Testis (tissue), 2 donors: Measurements from ENCODE around the gene ZNF92.

Experiments
- POLR2A ChIP-seq: fragments of 450-650 bp; IDR thresholded peaks from one replicate; pipeline ENCODE4 v1.6.1; 2017; ENCODE audit warnings: antibody characterized with exemption, mild to moderate bottlenecking, moderate library complexity
- TF ChIP-seq, protein P1 (sequence below), 3 experiments: fragments of 450-650 bp in 2 of 3; fragments of 200-600 bp in 1 of 3; sonication (generic) in 1 of 3; IDR thresholded peaks; one replicate each; pipeline ENCODE4 v1.5.1; 2016 to 2019; ENCODE audit warnings: antibody characterized with exemption in 3 of 3, mild to moderate bottlenecking in 2 of 3, moderate library complexity in 1 of 3

GRCh38 chr7:65387891-65388290 is 14.2 kb downstream of the ZNF92 start:
- TF ChIP-seq, protein P1, sequence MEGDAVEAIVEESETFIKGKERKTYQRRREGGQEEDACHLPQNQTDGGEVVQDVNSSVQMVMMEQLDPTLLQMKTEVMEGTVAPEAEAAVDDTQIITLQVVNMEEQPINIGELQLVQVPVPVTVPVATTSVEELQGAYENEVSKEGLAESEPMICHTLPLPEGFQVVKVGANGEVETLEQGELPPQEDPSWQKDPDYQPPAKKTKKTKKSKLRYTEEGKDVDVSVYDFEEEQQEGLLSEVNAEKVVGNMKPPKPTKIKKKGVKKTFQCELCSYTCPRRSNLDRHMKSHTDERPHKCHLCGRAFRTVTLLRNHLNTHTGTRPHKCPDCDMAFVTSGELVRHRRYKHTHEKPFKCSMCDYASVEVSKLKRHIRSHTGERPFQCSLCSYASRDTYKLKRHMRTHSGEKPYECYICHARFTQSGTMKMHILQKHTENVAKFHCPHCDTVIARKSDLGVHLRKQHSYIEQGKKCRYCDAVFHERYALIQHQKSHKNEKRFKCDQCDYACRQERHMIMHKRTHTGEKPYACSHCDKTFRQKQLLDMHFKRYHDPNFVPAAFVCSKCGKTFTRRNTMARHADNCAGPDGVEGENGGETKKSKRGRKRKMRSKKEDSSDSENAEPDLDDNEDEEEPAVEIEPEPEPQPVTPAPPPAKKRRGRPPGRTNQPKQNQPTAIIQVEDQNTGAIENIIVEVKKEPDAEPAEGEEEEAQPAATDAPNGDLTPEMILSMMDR (IDR thresholded peaks at IDR 0.05) = no peak
- no peak for TF ChIP-seq POLR2A
